Measurements from ENCODE around the gene PHF19. TPM values are rescaled to one million over a fixed set of nuclear protein-coding genes. Genes with fewer than 3 reads are reported as not detected.

PHF19 gene
- total and polyA plus RNA-seq, 4 experiments from 2014 or later, result 15.4 to 201 (median 106) TPM

GRCh38 chr9:120879446-120879845 is 2.5 kb upstream of the PHF19 start:
- H3K27me3 Mint-ChIP-seq, result no peaks in the 10 kb centered on the region
- no peaks in the 10 kb centered on the region for H3K27me3 ChIP-seq (ENCODE audit: insufficient read depth, low read length)
- H3K27ac Mint-ChIP-seq, result peak overlapping the region; percentile 86 to 99 (median 97)
- CTCF ChIA-PET (ENCODE audit: partially characterized antibody), result interaction anchor here (0.6 to 16.8 kb wide), 7 partner anchors 11 to 101 kb away, joined by 3 to 254 read pairs (median 4); no protein-coding TSS in a partner anchor
- no peak overlapping the region for H3K4me3 ChIP-seq (ENCODE audit: low read length in 2 of 2)
- H3K9me3 Mint-ChIP-seq, result no peaks in the 10 kb centered on the region
- intact Hi-C loops (cut with micrococcal nuclease), result loop anchor here (1.0 to 5.0 kb wide), 2 partner anchors 11 to 103 kb away; no protein-coding TSS in a partner anchor
- peak overlapping the region; percentile 76 for H3K27ac ChIP-seq (ENCODE audit: low read depth, low read length)
- peaks cover 0 to 14% of the 10 kb centered on the region in 2 donors for H3K36me3 Mint-ChIP-seq
- peaks cover 86% of the 10 kb centered on the region for H3K4me1 ChIP-seq (ENCODE audit: insufficient read depth, low read length)
- peaks cover 6% of the 10 kb centered on the region for H3K36me3 ChIP-seq (ENCODE audit: insufficient read depth, low read length)
- peaks cover 57 to 85% (median 71%) of the 10 kb centered on the region in 4 donors for H3K4me1 Mint-ChIP-seq
- peak overlapping the region; percentile 88 to 99 (median 96) for H3K4me3 Mint-ChIP-seq
- peak in 2 of 5 donors; percentile 38 to 42 for DNase-seq
- H3K9me3 ChIP-seq (ENCODE audit: control insufficient read depth in 1 of 2, low read length in 2 of 2), result no peaks in the 10 kb centered on the region
- POLR2A ChIA-PET (ENCODE audit: partially characterized antibody), result interaction anchor here (1.3 to 74.5 kb wide), 5 partner anchors 10 to 36 kb away, joined by 4 to 5577 read pairs (median 21); partner anchors contain the start of genes PSMD5 and TRAF1

DNA sequence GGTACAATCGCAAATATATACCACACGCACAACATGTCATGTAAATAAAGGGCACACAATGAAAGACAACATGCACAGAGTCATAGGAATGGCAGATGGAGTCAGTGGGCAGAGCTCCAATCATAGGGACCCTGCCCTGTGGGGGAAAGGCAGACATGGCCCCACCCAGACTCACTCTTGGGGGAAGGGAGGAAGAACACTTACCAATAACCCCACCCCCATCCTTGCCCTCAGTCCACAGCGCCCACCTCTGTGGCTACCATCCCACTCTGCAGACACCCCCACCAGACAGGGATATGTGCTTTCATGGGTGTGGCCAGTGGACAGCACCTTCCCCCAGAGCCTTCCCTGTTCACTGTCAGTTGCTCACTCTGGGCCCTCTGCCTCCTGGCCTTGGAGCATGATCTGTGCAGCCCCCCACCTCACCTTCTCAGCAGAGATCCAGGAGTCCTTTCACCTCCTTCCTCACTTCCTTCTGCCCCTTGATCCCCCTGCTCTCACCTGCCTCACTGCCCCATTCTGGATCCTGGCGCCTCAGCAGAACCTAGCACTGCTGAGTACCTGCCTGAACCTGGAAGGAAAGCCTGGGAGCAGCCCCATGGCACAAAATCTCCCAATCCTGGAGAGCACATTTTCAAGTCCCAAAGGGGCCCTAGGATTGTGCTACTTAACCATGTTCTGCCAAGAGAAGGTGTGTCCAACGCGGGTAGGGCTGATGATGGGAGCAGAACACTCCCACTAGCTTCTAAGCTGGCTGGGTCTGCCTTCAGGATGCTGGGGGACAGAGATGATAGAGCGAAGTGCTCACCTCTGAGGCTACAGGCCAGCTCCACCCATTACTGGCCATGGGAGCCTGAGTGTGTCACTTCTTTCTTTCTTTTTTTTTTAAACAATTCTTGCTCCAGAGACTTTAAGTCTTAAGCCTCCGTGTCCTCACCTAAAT is 1.5 kb upstream of the PHF19 start:
- Mint-ChIP-seq H3K4me1 (peaks cover 60 to 85% (median 74%) of the 10 kb centered on the region in 4 donors), H3K27ac (peak overlapping the region; percentile 86 to 99 (median 97)), H3K4me3 (peak overlapping the region; percentile 88 to 99 (median 96)), H3K27me3 (no peaks in the 10 kb centered on the region), H3K36me3 (peaks cover 6 to 24% of the 10 kb centered on the region in 2 donors), H3K9me3 (no peaks in the 10 kb centered on the region)
- Histone ChIP-seq H3K27ac (ENCODE audit: low read depth, low read length) (peak overlapping the region; percentile 76), H3K4me1 (ENCODE audit: insufficient read depth, low read length) (peaks cover 87% of the 10 kb centered on the region), H3K4me3 (ENCODE audit: low read length in 2 of 2) (peak overlapping the region; percentile 40 to 77), H3K36me3 (ENCODE audit: insufficient read depth, low read length) (peaks cover 15% of the 10 kb centered on the region), H3K27me3 (ENCODE audit: insufficient read depth, low read length) (no peaks in the 10 kb centered on the region), H3K9me3 (ENCODE audit: control insufficient read depth in 1 of 2, low read length in 2 of 2) (no peaks in the 10 kb centered on the region)
- intact Hi-C loops (cut with micrococcal nuclease), result loop anchor here (1.0 to 5.0 kb wide), 2 partner anchors 12 to 104 kb away; no protein-coding TSS in a partner anchor
- peak in 1 of 5 donors; percentile 29 for DNase-seq
- ChIA-PET CTCF (ENCODE audit: partially characterized antibody) (interaction anchor here (0.6 to 16.8 kb wide), 9 partner anchors 12 to 102 kb away, joined by 3 to 254 read pairs (median 4); no protein-coding TSS in a partner anchor), POLR2A (ENCODE audit: partially characterized antibody) (interaction anchor here (0.9 to 74.5 kb wide), 9 partner anchors 9 to 194 kb away, joined by 3 to 5577 read pairs (median 6); partner anchors contain the start of genes FBXW2, PSMD5 and TRAF1)

DNA sequence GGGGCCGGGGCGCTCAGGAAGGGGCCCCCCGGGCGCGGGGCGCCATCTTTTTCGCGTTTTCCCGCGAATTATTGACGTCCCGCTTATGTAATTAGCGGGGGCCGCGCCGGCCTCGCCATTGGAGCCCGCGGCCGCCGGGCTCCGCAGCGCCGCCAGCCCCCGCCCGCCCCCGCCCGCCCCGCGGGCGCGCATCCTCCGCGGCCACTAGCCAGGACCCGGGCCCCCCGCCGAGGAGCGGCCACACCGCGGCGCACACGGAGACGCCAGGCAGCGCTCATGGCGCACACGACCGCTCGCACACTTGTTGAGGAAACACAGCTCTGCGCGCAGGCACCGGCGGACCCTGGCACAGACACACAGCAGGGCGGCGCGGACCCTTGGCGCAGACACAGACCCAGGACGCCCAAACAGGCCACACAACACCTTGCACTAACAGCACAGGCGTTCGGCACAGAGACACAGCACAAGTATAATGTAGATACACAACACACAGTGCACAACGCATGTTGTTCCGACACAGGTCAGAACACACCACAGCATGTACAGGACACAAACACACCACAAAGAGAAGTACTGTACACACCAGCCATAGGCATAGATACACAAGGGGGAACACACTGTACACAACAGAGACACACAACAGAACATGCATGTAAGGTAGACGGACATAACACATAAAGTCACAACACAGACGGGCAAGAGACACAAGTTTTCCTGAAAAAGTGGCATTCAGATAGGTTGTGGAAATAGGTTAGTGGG is 467 bp upstream of the PHF19 start:
- CTCF ChIA-PET (ENCODE audit: partially characterized antibody), result interaction anchor here (0.8 to 16.8 kb wide), 5 partner anchors 9 to 57 kb away, joined by 3 to 254 read pairs (median 4); no protein-coding TSS in a partner anchor
- H3K9me3 Mint-ChIP-seq, result no peaks in the 10 kb centered on the region

GRCh38 chr9:120875954-120876841 is 790 bp downstream of the PHF19 start:
- DNase-seq, result peak; percentile 61 to 89 (median 67)
- intact Hi-C loops (cut with micrococcal nuclease), result loop anchor here (1.0 to 5.0 kb wide), 6 partner anchors 33 to 185 kb away; partner anchors contain the start of genes PSMD5 and TRAF1
- Histone ChIP-seq H3K27me3 (ENCODE audit: insufficient read depth, low read length) (no peaks in the 10 kb centered on the region), H3K27ac (ENCODE audit: low read depth, low read length) (peak overlapping the region; percentile 78), H3K9me3 (ENCODE audit: control insufficient read depth in 1 of 2, low read length in 2 of 2) (no peaks in the 10 kb centered on the region), H3K36me3 (ENCODE audit: insufficient read depth, low read length) (peaks cover 21% of the 10 kb centered on the region), H3K4me3 (ENCODE audit: low read length in 2 of 2) (peak overlapping the region; percentile 67 to 83), H3K4me1 (ENCODE audit: insufficient read depth, low read length) (peaks cover 73% of the 10 kb centered on the region)
- H3K27me3 Mint-ChIP-seq, result no peaks in the 10 kb centered on the region
- CTCF ChIA-PET (ENCODE audit: partially characterized antibody), result interaction anchor here (0.9 to 16.8 kb wide), 7 partner anchors 8 to 184 kb away, joined by 3 to 254 read pairs (median 4); no protein-coding TSS in a partner anchor
- peak overlapping the region; percentile 81 to 91 (median 85) for H3K4me3 Mint-ChIP-seq
- H3K36me3 Mint-ChIP-seq, result peaks cover 14 to 43% of the 10 kb centered on the region in 2 donors
- POLR2A ChIA-PET (ENCODE audit: partially characterized antibody), result interaction anchor here (0.9 to 74.5 kb wide), 5 partner anchors 7 to 83 kb away, joined by 3 to 5577 read pairs (median 13); partner anchors contain the start of genes FBXW2, PSMD5 and TRAF1
- H3K9me3 Mint-ChIP-seq, result no peaks in the 10 kb centered on the region
- peak overlapping the region; percentile 85 to 98 (median 93) for H3K27ac Mint-ChIP-seq
- H3K4me1 Mint-ChIP-seq, result peaks cover 61 to 80% (median 66%) of the 10 kb centered on the region in 4 donors

More for the DNA sequence above, 467 bp upstream of the PHF19 start:
- H3K27ac ChIP-seq (ENCODE audit: low read depth, low read length), result peak overlapping the region; percentile 76
- no peaks in the 10 kb centered on the region for H3K27me3 ChIP-seq (ENCODE audit: insufficient read depth, low read length)
- peak; percentile 60 to 69 (median 63) for DNase-seq
- no peaks in the 10 kb centered on the region for H3K9me3 ChIP-seq (ENCODE audit: control insufficient read depth in 1 of 2, low read length in 2 of 2)
- Mint-ChIP-seq H3K4me3 (peak overlapping the region; percentile 88 to 99 (median 96)), H3K36me3 (peaks cover 14 to 33% of the 10 kb centered on the region in 2 donors), H3K27me3 (no peaks in the 10 kb centered on the region), H3K27ac (peak overlapping the region; percentile 86 to 99 (median 97)), H3K4me1 (peaks cover 62 to 86% (median 75%) of the 10 kb centered on the region in 4 donors)
- POLR2A ChIA-PET (ENCODE audit: partially characterized antibody), result interaction anchor here (1.2 to 74.5 kb wide), 5 partner anchors 9 to 195 kb away, joined by 3 to 5577 read pairs (median 13); partner anchors contain the start of genes PSMD5 and TRAF1
- intact Hi-C loops (cut with micrococcal nuclease), result loop anchor here (2.0 to 5.0 kb wide), 3 partner anchors 35 to 183 kb away; partner anchors contain the start of gene PSMD5
- peaks cover 86% of the 10 kb centered on the region for H3K4me1 ChIP-seq (ENCODE audit: insufficient read depth, low read length)
- H3K4me3 ChIP-seq (ENCODE audit: low read length in 2 of 2), result peak overlapping the region; percentile 40 to 77
- H3K36me3 ChIP-seq (ENCODE audit: insufficient read depth, low read length), result peaks cover 15% of the 10 kb centered on the region

- ChIA-PET CTCF (ENCODE audit: partially characterized antibody) (interaction anchor here (0.9 to 16.8 kb wide), 4 partner anchors 9 to 59 kb away, joined by 3 to 254 read pairs (median 4); no protein-coding TSS in a partner anchor), POLR2A (ENCODE audit: partially characterized antibody) (interaction anchor here (4.5 to 74.5 kb wide), 2 partner anchors 32 to 38 kb away, joined by 25 to 5577 read pairs; partner anchors contain the start of genes PSMD5 and TRAF1)
- intact Hi-C loops (cut with micrococcal nuclease), result loop anchor here (5.0 kb wide), 1 partner anchor 107 kb away; no protein-coding TSS in a partner anchor
- peaks cover 21% of the 10 kb centered on the region for H3K36me3 ChIP-seq (ENCODE audit: insufficient read depth, low read length)
- H3K4me1 ChIP-seq (ENCODE audit: insufficient read depth, low read length), result peaks cover 67% of the 10 kb centered on the region
- peak overlapping the region; percentile 78 for H3K27ac ChIP-seq (ENCODE audit: low read depth, low read length)
- Mint-ChIP-seq H3K9me3 (no peaks in the 10 kb centered on the region), H3K4me3 (peak overlapping the region; percentile 46 to 91 (median 78)), H3K27ac (peak overlapping the region; percentile 85 to 98 (median 93)), H3K4me1 (peaks cover 59 to 77% (median 62%) of the 10 kb centered on the region in 4 donors), H3K27me3 (no peaks in the 10 kb centered on the region), H3K36me3 (peaks cover 14 to 46% of the 10 kb centered on the region in 2 donors)
- peak in 2 of 5 donors; percentile 26 to 33 for DNase-seq
- peak overlapping the region; percentile 27 to 83 for H3K4me3 ChIP-seq (ENCODE audit: low read length in 2 of 2)
- H3K27me3 ChIP-seq (ENCODE audit: insufficient read depth, low read length), result no peaks in the 10 kb centered on the region
- no peaks in the 10 kb centered on the region for H3K9me3 ChIP-seq (ENCODE audit: control insufficient read depth in 1 of 2, low read length in 2 of 2)
These were observed 1.4 kb downstream of the PHF19 start for GRCh38 chr9:120875643-120875953.
